Measurements from ENCODE around the gene ACP1.
A peak's percentile ranks its signal among the peaks of the same experiment; 100 is the strongest.

The ACP1 gene

DNA sequence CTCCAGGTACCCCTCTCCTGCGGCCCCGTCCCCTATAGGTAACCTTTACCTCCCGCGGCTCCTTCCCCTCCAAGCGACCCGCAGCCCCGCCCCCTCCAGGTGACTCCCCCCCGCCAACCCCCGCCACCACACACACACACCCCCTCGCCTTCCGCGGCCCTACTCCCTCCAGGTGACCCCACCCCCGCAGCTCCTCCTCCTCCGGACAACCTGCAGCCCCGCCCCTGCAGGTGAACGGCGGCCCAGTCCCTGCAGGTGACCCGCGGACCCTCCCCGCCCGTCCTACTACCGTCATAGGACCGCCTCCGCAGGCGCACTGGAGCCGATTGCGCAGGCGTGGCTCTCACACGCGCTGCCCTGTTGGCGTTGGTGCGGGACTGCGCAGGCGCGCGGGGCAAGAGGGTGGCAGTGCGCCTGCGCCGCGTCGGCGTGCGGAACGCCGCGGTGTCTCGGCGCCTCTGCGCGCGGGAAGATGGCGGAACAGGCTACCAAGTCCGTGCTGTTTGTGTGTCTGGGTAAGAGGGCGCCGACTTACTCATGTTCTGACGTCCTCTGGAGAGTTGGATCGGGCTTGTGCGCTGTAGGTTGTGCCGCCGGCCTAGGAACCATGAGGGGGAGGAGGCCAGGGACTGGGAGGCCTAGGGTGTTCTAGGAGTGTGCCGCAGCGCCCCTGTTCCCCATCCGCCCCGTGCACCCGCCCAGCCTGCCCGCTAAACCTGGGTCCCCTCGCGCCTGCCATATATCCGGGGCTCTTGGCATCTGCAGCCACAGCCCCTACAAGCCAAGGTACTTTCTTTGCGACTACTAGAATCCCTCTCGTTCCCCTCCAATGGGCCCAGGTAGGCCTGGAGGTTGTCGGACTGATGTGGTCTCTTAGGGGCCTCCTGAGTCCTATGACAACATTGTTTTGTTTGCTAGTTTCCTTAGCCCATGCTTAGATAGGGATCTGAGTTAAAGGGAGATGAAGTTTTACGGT lies at the start of gene ACP1:
TSS of gene ACP1 (plus strand) at position 455 of the 976 bp plus-strand sequence. CDS start at position 473, 18 bp downstream.
- Histone ChIP-seq H3K4me1 (ENCODE audit: insufficient read depth, low read length) (peaks cover 7% of the 10 kb centered on the region; the same call in 1 of the 2 replicates), H3K9ac (ENCODE audit: low read depth, low read length) (peak within 1 kb of the TSS; percentile 88), H3K36me3 (ENCODE audit: insufficient read depth, low read length) (no peaks in the 10 kb centered on the region), H3K9me3 (ENCODE audit: control insufficient read depth, insufficient read depth, low read length) (no peaks in the 10 kb centered on the region)

DNA sequence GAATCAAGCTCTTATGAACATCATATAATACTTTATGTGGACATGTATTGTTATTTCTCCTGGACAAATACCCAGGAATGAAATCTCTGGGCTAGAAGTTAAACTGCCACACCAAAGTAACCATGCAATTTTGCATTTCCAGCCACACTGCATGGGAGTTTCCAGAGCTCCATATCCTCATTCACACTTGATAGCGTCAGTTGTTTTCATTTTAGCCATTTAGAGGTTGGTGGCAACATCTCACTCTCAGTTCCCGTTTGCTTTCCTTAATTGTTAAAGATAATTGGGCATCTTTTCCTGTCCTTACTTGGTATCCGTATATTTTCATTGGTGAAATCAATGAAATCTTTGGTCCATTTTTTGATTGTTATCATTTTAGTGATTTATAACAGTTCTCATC lies 48.7 kb upstream of the ACP1 start:
- no peaks in the 10 kb centered on the region for H3K36me3 ChIP-seq (ENCODE audit: insufficient read depth, low read length)
- no peaks in the 10 kb centered on the region for H3K9me3 ChIP-seq (ENCODE audit: control insufficient read depth, insufficient read depth, low read length)
- no peak overlapping the region for H3K9ac ChIP-seq (ENCODE audit: low read depth, low read length)
- H3K4me1 ChIP-seq (ENCODE audit: insufficient read depth, low read length), result no peaks in the 10 kb centered on the region

DNA sequence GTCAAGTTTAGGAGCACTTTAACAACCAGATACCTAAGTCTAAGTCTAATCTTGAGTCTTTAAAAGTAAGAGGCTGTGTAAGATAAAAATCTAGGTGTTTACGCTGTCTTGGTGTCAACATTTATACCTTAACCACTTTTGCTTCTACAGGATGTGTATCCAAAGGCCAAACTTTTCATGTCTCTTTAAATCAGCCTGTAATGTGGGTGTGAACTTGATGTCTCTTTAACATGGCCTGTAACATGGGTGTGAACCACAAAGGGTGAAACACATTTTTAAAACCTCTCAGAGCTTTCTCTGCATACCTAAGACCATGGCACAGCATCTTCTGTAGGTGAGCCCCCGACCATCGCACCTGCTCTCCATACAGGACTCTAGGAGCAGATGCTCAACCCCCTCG lies 41.3 kb upstream of the ACP1 start:
- Histone ChIP-seq H3K4me1 (ENCODE audit: insufficient read depth, low read length) (no peaks in the 10 kb centered on the region), H3K9ac (ENCODE audit: low read depth, low read length) (no peak overlapping the region), H3K36me3 (ENCODE audit: insufficient read depth, low read length) (no peaks in the 10 kb centered on the region; the same call in 1 of the 2 replicates), H3K9me3 (ENCODE audit: control insufficient read depth, insufficient read depth, low read length) (no peaks in the 10 kb centered on the region)

DNA sequence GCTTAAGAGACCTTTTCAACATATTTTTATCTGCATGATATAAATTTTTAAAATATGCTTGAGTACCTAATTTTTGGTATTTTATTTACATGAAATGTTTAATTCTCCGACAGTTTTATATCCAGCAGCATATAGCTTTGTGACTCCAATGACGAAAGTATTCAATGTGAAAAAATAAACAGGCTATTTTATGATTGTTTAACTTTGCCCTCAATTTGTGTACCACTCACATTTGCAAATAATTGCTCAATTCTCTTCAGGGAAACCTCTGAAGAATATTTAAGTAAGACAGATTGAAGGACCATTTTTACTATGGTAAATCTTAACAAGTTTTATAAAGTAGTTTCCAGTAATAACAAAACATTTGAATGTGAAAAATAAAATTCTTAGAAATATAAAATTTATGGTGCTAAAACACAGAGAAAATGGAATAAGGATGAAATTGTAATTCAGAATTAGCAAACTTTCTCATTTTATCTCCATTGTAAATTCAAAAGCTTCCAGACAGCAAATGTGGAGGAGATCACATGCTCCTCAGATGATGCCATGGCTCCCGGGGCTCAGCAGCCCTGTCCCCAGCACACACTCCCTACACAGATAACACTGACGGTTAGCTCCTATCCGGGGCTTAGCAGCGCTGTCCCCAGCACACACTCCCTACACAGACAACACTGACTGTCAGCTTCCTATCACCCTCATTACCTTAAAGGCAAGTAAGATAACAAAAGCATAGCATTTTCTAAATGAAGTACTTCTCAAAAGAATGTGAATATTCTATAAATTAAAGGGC lies 40.6 kb upstream of the ACP1 start:
- Histone ChIP-seq H3K9me3 (ENCODE audit: control insufficient read depth, insufficient read depth, low read length) (no peaks in the 10 kb centered on the region), H3K4me1 (ENCODE audit: insufficient read depth, low read length) (no peaks in the 10 kb centered on the region), H3K9ac (ENCODE audit: low read depth, low read length) (no peak overlapping the region), H3K36me3 (ENCODE audit: insufficient read depth, low read length) (no peaks in the 10 kb centered on the region; the same call in 1 of the 2 replicates)

DNA sequence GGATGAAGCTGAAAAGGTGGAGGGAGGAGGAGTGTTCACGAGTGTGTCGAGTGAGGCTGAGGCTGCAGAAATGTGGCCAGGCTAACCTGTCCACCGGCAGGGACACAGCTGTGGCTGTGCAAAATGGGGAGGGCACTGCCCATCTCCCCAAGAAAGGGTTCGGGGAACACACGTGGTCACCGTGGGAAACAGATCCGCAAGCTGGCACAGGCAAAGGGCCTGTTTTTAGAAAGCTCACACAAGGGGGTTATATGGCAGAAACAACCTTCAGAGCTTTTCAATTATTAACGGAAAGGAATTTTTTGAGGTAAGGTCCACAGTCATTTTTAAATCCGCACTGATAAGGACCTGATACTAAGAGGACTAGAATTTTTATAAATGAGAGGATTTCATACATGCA lies 36.6 kb upstream of the ACP1 start:
- H3K9me3 ChIP-seq (ENCODE audit: control insufficient read depth, insufficient read depth, low read length), result no peaks in the 10 kb centered on the region
- no peak overlapping the region for H3K9ac ChIP-seq (ENCODE audit: low read depth, low read length)
- H3K36me3 ChIP-seq (ENCODE audit: insufficient read depth, low read length), result no peaks in the 10 kb centered on the region; the same call in 1 of the 2 replicates
- peaks cover under 1% of the 10 kb centered on the region; the same call in 1 of the 2 replicates for H3K4me1 ChIP-seq (ENCODE audit: insufficient read depth, low read length)

DNA sequence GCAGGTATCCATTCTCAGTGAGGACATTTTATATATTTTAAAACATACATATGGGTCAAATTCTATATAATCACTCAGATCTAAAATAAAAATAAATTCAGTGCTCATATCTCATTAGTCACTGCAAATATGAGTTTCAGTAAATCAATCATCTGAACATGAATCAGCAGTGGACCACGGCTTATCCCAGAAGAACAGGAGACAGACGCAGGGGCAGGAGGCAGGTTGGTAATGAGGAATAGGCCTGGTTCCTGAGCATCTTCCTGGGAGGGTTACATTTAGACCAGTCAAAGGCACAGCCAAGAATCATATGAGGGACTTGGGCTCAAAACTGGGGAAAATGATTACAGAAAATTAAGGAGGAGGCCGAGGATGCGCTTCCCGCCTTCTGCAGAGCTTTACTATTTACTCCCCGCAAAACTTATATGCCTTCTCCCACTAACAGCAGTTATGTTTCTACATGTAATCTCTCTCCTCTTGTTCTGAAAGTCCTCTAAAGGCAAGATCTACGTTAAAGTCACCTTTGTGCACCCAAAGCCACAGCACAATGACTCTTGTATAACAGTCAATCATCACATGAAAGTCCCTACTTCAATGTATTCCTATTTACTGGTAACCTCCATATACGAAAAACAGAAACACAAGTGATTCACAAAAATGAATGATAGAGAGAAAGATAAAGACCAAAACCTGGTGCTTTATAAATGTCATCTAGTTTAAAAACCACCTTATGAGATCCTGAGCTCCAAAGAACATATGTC lies 36.0 kb upstream of the ACP1 start:
- Histone ChIP-seq H3K36me3 (ENCODE audit: insufficient read depth, low read length) (no peaks in the 10 kb centered on the region; the same call in 1 of the 2 replicates), H3K9me3 (ENCODE audit: control insufficient read depth, insufficient read depth, low read length) (no peaks in the 10 kb centered on the region), H3K9ac (ENCODE audit: low read depth, low read length) (no peak overlapping the region), H3K4me1 (ENCODE audit: insufficient read depth, low read length) (peaks cover 6% of the 10 kb centered on the region; the same call in 1 of the 2 replicates)

DNA sequence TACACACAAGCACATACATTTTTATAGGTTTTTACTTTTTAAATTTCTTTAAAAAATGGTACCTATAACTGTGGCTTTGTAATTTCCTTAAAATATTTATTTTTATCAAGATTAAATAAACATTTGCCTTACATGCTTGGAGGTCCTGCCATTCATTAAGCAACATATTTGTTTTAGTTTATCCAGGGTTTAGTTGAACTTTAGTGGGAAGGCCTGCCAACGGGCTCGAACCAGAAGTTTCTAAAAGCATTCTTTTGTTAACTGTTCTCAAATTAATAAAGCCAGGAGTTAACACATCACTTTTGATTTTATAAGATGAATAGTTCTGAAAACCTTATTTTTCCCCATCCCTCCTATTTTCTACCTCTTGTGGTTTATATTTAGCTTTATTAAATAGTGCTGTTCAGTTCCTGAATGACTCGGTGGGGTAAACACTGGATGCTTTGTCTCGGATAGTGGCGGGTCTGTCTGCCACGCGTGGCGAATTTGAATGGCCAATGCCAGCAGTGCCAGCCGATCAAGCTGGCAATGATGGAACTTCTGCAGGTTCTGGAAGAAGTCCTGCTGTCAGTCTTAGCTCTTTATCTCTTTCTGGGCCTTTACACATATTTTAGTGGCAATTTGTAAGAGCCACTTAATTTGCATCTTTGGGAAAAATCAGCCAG lies 33.1 kb upstream of the ACP1 start:
- no peaks in the 10 kb centered on the region for H3K9me3 ChIP-seq (ENCODE audit: control insufficient read depth, insufficient read depth, low read length)
- no peak overlapping the region for H3K9ac ChIP-seq (ENCODE audit: low read depth, low read length)
- H3K36me3 ChIP-seq (ENCODE audit: insufficient read depth, low read length), result no peaks in the 10 kb centered on the region
- H3K4me1 ChIP-seq (ENCODE audit: insufficient read depth, low read length), result peaks cover 10% of the 10 kb centered on the region; the same call in 1 of the 2 replicates

DNA sequence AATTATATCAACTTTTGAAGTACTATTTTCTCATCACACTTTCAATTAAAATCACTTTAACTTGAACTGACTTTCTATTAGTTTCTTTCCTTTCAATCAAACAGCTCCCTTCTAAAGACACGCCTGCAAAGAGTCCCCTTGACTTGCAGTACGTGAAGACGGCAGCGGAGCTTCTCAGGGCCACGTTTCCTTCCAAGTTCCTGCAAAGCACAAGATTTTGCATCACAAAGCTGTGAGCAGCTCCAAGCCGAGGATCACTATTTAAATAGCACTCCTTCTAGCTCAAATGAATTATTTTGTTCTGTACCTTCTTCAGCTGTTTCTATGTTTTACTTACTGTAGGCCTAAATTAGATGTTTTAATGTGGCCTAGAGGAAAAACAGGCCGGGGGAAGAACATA lies 31.7 kb upstream of the ACP1 start:
- peaks cover 10% of the 10 kb centered on the region; the same call in 1 of the 2 replicates for H3K4me1 ChIP-seq (ENCODE audit: insufficient read depth, low read length)
- H3K36me3 ChIP-seq (ENCODE audit: insufficient read depth, low read length), result no peaks in the 10 kb centered on the region
- H3K9ac ChIP-seq (ENCODE audit: low read depth, low read length), result no peak overlapping the region; the same call in 1 of the 2 replicates
- no peaks in the 10 kb centered on the region for H3K9me3 ChIP-seq (ENCODE audit: control insufficient read depth, insufficient read depth, low read length)

DNA sequence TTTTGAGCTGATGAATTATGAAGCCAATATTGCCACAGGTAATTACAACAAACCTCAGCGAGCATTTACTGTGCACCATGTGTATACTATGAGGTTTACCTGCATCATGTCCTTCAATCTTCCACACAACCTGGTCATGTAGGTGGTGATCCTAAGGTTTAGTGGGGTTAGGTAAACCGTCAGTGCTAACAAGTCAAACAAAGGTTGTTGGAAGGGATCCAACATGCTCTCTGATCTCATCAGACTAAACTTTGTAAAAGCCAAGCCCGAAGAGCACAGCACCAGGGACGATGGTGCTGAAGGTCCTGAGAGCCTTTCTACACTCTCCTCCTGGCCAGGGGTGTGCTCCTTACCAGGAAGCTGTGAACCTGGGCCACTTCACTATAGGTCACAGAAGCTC lies 30.3 kb upstream of the ACP1 start:
- Histone ChIP-seq H3K9ac (ENCODE audit: low read depth, low read length) (no peak overlapping the region), H3K36me3 (ENCODE audit: insufficient read depth, low read length) (no peaks in the 10 kb centered on the region)

DNA sequence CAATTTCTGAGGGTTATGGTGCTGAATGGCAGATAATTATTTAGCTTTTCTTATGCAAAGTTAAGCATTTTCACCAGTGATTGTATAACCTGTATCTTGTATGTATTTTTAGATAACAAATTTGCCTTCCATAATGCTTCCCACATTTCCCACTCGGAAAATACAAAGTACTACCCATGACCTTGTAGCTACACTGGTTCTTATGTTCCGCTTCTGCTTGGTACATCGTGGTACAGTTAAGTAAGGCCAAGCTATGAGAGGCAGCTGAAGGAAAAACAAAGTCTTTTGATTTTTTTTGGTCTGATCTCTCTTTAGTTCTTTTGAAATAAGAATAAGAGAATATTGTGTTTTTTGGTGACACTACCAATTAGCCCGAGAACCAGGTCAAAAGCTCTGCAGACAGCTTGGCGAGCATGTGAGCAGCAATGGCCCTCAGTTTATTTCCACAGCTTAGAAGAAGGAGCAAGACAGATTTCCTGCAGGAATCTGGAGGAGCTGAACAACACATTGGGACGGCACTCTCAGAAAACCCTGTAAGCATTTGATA lies 27.7 kb upstream of the ACP1 start:
- no peaks in the 10 kb centered on the region for H3K36me3 ChIP-seq (ENCODE audit: insufficient read depth, low read length)
- no peaks in the 10 kb centered on the region for H3K9me3 ChIP-seq (ENCODE audit: control insufficient read depth, insufficient read depth, low read length)
- H3K9ac ChIP-seq (ENCODE audit: low read depth, low read length), result no peak overlapping the region
- H3K4me1 ChIP-seq (ENCODE audit: insufficient read depth, low read length), result peaks cover 10% of the 10 kb centered on the region; the same call in 1 of the 2 replicates

More for the DNA sequence above, 30.3 kb upstream of the ACP1 start:
- H3K9me3 ChIP-seq (ENCODE audit: control insufficient read depth, insufficient read depth, low read length), result no peaks in the 10 kb centered on the region
- peaks cover 10% of the 10 kb centered on the region; the same call in 1 of the 2 replicates for H3K4me1 ChIP-seq (ENCODE audit: insufficient read depth, low read length)

DNA sequence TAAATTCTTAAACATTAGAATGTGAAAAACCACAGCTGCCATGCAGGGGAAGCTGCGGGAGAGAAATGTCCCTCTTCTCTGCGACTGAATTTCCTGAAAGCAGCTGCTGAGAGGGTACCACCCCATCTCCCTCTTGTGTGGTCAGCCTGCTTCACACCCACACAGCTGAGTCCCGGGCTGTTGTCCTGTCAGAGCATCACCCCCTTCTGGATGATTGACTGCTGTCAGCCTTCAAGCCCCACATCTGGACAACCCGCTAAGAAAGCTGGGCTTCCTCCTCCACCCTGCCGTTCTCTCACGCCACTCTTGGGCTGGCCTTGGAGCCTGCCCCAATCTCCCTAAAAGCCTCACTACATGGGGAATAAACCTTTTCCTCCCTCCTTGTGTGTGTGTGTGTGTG lies 26.9 kb upstream of the ACP1 start:
- Histone ChIP-seq H3K9ac (ENCODE audit: low read depth, low read length) (no peak overlapping the region), H3K9me3 (ENCODE audit: control insufficient read depth, insufficient read depth, low read length) (no peaks in the 10 kb centered on the region), H3K36me3 (ENCODE audit: insufficient read depth, low read length) (no peaks in the 10 kb centered on the region), H3K4me1 (ENCODE audit: insufficient read depth, low read length) (peaks cover 10% of the 10 kb centered on the region; the same call in 1 of the 2 replicates)

DNA sequence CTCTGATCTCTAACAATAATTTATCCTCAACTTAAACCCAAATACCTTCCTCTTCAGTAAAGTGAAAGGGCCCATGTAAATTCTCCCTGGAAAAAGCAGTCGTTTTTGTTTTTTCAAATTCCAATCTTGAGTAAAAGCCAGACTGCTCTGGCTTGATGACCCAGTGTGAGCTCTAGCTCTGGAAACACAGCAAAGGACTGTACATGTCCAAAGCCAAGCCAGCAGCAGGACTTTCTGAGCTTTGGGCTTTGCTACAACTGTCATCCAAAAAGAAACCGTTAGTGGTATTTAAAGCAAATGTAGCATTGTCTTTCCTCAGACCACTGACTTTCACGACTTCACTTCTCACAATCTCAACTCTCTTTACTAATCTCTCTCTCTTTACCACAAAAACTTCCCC lies 26.3 kb upstream of the ACP1 start:
- no peaks in the 10 kb centered on the region for H3K9me3 ChIP-seq (ENCODE audit: control insufficient read depth, insufficient read depth, low read length)
- peaks cover 6% of the 10 kb centered on the region; the same call in 1 of the 2 replicates for H3K4me1 ChIP-seq (ENCODE audit: insufficient read depth, low read length)
- H3K9ac ChIP-seq (ENCODE audit: low read depth, low read length), result no peak overlapping the region
- no peaks in the 10 kb centered on the region for H3K36me3 ChIP-seq (ENCODE audit: insufficient read depth, low read length)

DNA sequence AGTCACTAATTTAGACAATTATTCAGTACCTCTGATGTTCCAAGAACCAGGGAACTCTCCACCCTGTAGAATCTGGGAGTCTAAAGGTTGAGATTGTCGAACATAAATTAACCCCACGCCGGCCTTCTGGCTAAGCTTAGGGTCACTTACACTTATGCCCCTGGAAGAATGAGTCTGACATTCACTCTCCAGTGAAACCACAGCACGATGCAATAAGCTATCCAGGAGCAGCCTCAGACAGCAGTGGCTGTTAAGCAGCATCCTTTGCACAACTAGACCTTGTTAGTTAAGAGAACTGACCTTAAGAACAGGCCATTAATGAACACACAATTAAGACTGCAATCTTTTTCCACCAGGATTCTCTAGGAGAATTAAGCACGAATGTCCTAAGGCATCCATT lies 25.9 kb upstream of the ACP1 start:
- no peak overlapping the region for H3K9ac ChIP-seq (ENCODE audit: low read depth, low read length)
- H3K9me3 ChIP-seq (ENCODE audit: control insufficient read depth, insufficient read depth, low read length), result no peaks in the 10 kb centered on the region
- no peaks in the 10 kb centered on the region for H3K36me3 ChIP-seq (ENCODE audit: insufficient read depth, low read length)
- peaks cover 2% of the 10 kb centered on the region; the same call in 1 of the 2 replicates for H3K4me1 ChIP-seq (ENCODE audit: insufficient read depth, low read length)
